ENCODE data around the gene VPS33A.

DNA sequence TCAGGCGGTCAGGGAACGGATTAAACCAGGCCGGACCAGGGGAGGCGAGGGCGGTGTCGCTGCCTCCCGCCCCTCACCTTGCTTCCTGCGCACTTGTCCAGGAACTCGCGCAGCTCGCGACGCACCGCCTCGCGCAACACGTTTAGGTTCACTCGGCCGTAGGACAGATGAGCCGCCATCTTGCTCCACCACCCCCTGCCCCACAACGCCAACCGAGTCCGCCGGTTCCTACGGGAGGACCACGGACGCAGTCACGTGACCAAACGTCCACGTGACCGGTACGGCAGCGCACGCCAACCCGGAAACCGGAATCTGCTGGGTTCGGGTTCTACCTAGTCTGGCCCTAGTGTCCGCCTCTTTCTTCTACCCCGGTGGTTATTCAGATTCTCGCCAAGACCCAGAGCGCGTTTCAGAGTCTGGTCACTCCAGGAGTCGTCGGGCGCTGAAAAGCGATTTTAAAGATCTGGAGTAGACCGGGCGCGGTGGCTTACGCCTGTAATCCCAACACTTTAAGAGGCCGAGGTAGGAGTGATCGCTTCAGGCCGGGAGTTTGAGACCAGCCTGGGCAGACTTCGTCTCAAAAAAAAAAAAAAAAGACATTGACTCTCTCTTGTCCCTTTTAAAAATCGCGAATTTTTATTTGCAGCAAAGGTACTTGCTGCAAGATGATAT lies at the start of gene VPS33A:
- TF ChIP-seq, protein P1, sequence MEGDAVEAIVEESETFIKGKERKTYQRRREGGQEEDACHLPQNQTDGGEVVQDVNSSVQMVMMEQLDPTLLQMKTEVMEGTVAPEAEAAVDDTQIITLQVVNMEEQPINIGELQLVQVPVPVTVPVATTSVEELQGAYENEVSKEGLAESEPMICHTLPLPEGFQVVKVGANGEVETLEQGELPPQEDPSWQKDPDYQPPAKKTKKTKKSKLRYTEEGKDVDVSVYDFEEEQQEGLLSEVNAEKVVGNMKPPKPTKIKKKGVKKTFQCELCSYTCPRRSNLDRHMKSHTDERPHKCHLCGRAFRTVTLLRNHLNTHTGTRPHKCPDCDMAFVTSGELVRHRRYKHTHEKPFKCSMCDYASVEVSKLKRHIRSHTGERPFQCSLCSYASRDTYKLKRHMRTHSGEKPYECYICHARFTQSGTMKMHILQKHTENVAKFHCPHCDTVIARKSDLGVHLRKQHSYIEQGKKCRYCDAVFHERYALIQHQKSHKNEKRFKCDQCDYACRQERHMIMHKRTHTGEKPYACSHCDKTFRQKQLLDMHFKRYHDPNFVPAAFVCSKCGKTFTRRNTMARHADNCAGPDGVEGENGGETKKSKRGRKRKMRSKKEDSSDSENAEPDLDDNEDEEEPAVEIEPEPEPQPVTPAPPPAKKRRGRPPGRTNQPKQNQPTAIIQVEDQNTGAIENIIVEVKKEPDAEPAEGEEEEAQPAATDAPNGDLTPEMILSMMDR (IDR thresholded peaks at IDR 0.05 in 8 of 11, conservative IDR thresholded peaks at IDR 0.05 in 3 of 11) = peak in 1 of 11 experiments; percentile 10
- TF ChIP-seq POLR2A (IDR thresholded peaks at IDR 0.05) = peak in 1 of 3 donors; percentile 35
